ENCODE measurements around the gene FURIN.
"Not testable (repeated sequence)": the region's sequence is repeated elsewhere in the genome, so short reads cannot be mapped to it uniquely, and the experiment has no call there.

The FURIN gene

GRCh38 chr15:90839187-90840071, 29.0 kb upstream of the FURIN start:
- TF ChIP-seq CTCF (IDR thresholded peaks at IDR 0.05; ENCODE audit: low read depth, low read length, missing control alignments): no peak
- H3K27ac ChIP-seq: no peak overlapping the region
- no peaks in the 10 kb centered on the region for H3K36me3 ChIP-seq (replicated peaks)
- in situ Hi-C loops (cut with HindIII; ENCODE audit: low pct_ligation_motif_present, low sequenced_read_pairs): no loop called here
- H3K4me3 ChIP-seq (ENCODE audit: low read depth, low read length): no peak overlapping the region
- H3K27me3 ChIP-seq (replicated peaks): no peaks in the 10 kb centered on the region
- no peak for DNase-seq

- TF ChIP-seq CTCF (IDR thresholded peaks at IDR 0.05; ENCODE audit: low read depth, low read length, missing control alignments): no peak
- Histone ChIP-seq H3K27me3 (replicated peaks) (no peaks in the 10 kb centered on the region), H3K36me3 (replicated peaks) (no peaks in the 10 kb centered on the region), H3K27ac (no peak overlapping the region), H3K4me3 (ENCODE audit: low read depth, low read length) (no peak overlapping the region)
- no peak for DNase-seq
- in situ Hi-C loops (cut with HindIII; ENCODE audit: low pct_ligation_motif_present, low sequenced_read_pairs): no loop called here
These were observed 28.1 kb upstream of the FURIN start for GRCh38 chr15:90840157-90840855.

- in situ Hi-C loops (cut with HindIII; ENCODE audit: low pct_ligation_motif_present, low sequenced_read_pairs): no loop called here
- no peak for TF ChIP-seq CTCF (IDR thresholded peaks at IDR 0.05; ENCODE audit: low read depth, low read length, missing control alignments)
- no peaks in the 10 kb centered on the region for H3K27me3 ChIP-seq (replicated peaks)
- no peak for DNase-seq
- no peak overlapping the region for H3K4me3 ChIP-seq (ENCODE audit: low read depth, low read length)
- no peaks in the 10 kb centered on the region for H3K36me3 ChIP-seq (replicated peaks)
- no peak overlapping the region for H3K27ac ChIP-seq
These were observed 27.4 kb upstream of the FURIN start for GRCh38 chr15:90840954-90841353.

GRCh38 chr15:90844696-90845095, 23.7 kb upstream of the FURIN start:
- in situ Hi-C loops (cut with HindIII; ENCODE audit: low pct_ligation_motif_present, low sequenced_read_pairs): no loop called here
- Histone ChIP-seq H3K27ac (peak overlapping the region; percentile 49), H3K36me3 (replicated peaks) (no peaks in the 10 kb centered on the region), H3K27me3 (replicated peaks) (no peaks in the 10 kb centered on the region), H3K4me3 (ENCODE audit: low read depth, low read length) (no peak overlapping the region)
- no peak for DNase-seq
- no peak for TF ChIP-seq CTCF (IDR thresholded peaks at IDR 0.05; ENCODE audit: low read depth, low read length, missing control alignments)

GRCh38 chr15:90845201-90845949, 23.0 kb upstream of the FURIN start:
- TF ChIP-seq CTCF (IDR thresholded peaks at IDR 0.05; ENCODE audit: low read depth, low read length, missing control alignments): no peak
- peak; percentile 81 for DNase-seq
- Histone ChIP-seq H3K36me3 (replicated peaks) (no peaks in the 10 kb centered on the region), H3K27me3 (replicated peaks) (no peaks in the 10 kb centered on the region), H3K4me3 (ENCODE audit: low read depth, low read length) (no peak overlapping the region), H3K27ac (peak overlapping the region; percentile 49)
- in situ Hi-C loops (cut with HindIII; ENCODE audit: low pct_ligation_motif_present, low sequenced_read_pairs): no loop called here

- H3K36me3 ChIP-seq (replicated peaks); H3K27ac ChIP-seq; H3K27me3 ChIP-seq (replicated peaks); in situ Hi-C loops (cut with HindIII; ENCODE audit: low pct_ligation_motif_present, low sequenced_read_pairs); H3K4me3 ChIP-seq (ENCODE audit: low read depth, low read length); DNase-seq: not testable (repeated sequence)
These were observed 19.0 kb upstream of the FURIN start for GRCh38 chr15:90849424-90849823.
